GM21825 (cell line): ENCODE measurements around the gene RECK.

ENCODE experiments used
- ATAC-seq: cut with Tn5 transposase; IDR thresholded peaks from one replicate; pipeline ENCODE4 v1.9.1; 2021; ENCODE audit warnings: mild to moderate bottlenecking, moderate library complexity; ENCODE audit not compliant: unreplicated experiment

Gene RECK

DNA sequence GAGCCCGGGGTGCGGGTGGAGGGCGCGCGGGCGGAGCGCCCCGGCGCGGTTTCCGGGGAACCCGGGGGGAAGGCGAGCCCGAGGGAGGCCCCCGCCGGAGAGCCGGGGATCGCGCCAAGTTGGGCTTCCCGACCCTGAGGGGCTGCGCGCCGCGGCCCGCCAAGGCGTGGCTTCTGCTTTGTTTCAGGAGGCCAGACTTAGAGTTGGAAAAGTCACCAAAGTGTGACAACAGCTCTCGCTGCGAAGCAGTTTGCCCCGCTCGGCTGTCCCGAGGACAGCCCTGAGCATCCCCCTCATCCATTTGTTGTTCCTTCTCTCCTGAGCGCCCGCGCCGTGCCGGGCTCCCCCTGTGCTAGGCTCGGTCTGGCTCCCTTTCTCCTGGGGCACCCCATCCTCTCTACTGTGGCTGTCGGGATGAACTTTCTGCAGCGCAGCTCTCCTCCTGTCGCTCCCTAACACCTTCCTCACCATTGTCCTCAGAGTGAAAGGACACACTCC, 100.2 kb downstream of the RECK start:
- ATAC-seq = peak; percentile 45

DNA sequence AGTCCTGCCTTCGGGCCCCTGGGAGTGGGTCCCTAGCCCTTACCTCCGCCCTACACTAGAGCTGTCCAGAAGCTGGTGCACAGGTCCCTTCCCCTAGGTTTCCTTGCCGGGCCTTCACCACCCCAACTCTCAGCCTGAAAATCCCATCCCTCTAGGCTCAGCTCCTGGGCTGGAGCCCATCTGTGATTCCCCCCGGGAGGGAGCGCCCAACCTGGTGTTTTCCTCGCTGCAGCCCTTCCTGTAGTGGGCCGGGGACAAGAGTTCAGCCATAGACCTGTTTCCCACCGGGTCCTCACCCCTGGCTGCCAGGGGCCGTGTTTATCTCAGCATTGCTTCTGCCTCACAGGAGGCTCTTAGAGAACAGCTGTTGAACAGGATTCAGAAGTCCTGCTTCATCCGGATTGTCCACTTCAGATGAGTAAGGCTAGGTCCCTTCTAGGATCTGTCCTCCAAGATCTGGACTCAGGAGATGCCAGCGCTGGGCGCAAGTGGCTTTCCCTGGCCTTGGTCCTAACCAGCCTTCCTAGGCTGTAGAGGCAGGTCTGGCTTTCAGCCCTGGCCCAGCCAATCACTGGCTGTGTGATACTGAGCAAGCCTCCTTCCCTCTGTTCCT, 100.8 kb downstream of the RECK start:
- no peak for ATAC-seq

DNA sequence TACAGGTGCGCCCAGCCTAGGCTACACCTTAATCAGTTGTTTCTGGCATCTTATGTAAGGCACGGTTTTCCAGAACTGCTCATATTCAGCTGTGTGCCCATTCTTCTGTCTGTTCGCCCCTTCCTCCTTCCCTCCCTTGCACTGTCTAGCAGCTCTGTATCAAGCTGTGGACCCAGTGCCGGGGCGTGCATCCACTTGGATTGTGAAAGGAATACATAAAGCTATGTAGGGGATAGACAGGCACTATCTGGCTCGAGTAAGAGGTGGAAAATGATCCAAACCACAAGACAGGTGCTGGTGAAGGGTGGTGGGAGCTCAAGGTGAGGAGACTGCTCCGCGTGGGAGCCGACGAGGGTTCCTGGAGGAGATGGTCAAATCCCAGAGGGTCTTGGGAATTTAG, 101.8 kb downstream of the RECK start:
- no peak for ATAC-seq

DNA sequence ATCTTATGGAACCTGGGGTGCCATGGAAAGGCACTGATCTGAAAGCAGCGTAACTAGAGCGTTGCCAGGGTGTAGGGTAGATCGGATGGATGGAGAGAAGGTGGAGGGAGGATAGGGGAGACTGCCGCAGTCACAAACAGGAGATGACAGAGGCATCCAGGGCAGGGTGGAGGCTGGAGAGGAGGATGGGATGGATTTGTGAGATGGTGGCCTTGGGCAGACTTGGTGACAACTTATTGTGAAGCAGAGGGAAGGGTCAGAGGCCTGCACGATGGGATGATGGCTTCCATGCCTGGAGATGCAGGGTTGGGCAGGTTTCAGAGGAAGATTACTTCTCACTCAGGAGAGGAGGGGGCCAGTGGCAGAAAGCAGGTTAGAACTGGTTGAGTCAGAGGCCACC, 102.2 kb downstream of the RECK start:
- no peak for ATAC-seq

DNA sequence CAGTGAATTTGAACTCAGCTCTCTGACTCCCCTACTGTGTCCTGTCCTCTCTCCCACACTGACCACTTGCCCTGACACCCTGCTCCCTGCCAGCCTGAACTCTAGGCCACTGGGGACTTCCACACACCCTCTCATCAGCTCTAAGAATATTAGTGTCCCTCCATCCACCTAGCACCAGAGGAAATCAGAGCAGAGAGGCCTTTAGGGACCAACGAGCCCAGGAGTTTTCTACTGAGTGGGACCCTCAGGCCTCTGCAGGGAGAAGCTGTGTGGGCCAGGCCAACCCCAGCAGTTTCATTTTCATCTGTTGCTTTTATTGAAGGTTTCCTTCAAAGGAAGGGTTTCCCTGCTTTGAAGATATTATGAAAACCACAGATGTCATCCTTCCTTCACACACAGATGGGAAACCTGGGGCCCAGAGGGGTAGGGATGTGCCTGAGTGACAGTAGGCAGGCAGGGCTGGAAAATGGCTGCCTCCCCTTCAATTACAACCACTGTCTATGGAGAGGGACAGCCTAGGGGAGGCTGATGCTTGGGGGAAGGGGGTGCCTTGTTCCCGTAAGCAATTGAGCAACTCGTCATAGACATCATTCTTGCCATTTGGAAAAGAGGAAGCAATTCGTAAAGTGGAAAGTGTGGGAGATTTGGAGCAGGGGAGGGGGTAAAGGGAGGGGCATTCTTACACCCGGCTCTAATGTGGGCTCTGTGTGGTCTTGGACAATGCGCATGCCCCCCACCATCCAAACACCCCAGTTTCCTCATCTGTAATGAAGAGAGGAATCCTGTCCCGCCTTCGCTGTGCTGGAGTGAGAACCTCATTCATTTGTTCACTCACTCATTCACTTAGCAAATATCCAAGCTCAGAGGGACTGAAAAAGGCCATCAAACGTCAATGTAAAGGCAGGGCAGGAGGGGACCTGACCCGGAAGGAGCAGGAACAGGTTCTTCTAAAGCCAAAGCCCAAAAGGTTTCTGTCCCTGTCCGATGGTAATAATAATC, 103.7 kb downstream of the RECK start:
- no peak for ATAC-seq

DNA sequence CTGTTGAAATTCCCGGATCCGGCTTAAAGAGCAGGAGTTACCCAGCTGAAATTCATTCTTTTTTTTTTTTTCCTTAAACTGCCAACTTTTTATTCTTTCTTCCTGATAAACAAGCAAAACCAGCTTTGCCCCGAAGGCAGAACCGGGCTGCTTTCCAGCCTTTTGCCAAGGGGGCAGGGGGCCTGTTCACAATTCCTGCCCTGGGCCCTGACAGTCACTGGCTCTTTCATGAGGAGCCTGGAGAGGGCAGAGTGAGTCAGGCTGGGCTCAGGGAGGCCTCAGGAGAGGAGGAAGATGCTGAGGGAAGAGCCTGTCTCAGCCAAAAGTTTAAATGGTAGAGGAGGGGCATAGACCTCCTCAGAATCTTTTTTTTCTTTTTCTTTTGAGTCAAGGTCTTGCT, 104.6 kb downstream of the RECK start:
- ATAC-seq = no peak

DNA sequence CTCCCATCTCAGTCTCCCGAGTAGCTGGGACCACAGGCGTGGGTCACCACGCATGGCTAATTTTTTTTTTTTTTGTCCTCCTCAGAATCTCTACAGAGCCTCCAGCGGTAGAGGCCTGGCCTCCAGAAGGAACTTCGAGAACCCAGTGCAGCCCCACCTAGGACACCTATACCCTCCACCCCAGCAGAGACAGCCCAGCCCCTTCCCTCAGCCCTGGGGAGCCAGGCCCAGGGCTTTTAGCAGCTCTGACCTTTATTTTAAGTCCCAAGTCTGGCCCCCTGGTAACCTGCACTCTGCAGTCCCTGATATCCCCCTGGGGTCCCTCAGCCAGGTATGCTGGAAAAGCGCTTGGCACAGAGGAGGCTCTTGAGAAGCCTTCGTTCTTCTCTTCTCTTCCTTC, 105.0 kb downstream of the RECK start:
- ATAC-seq = no peak

DNA sequence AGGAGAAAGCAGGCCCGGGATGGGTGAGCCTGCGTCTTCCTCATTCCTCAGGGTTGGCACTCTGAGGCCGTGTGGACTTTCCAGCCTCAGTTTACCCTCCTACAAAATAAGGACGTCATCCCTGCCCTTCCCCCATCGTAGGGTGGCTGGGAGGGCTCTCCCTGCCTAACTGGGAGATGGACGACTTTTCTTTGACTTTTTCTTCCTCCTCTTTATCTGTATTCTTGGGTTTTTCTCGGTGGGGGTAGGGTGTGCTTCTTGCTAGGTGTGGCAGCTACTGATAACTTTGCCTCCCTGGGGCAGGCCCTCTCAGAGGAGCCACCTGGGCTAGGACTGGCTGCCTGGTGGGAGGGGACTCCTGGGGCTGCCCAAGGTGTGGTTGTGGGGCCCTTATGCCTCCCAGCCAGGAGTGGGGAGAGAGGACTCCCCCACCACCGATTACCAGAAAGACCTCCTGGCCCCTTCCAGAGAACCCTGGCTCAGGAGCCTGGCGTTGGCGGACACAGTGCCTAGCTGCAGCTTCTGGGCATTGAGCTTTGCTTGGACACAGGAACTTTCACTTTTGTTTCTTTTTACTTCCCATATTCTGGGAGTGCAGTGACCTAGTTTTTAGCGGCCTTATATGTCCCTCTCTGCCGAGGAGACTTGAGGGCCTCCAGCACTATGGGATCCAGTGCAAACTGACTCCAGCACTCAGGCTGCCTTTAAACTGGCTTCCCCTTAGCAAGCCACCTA, 106.0 kb downstream of the RECK start:
- ATAC-seq = no peak

DNA sequence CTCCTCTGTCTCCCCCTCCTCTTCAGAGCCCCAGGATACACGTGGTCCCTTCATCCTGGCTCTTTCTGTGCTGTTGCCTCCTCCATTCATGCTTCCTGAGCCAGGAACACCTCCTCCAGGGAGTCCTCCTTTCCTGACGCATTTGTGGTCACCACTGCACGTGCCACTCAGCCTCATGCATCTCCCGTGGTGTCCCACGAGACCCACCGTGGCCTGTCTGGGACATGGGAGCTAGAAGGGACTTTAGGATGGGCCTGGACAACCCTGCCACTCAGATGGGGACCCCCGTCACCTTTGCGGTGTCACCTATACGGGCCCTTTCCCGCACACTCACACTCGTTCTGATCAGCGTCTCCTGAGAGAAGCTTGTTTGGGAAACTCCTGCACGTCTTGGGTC, 106.5 kb downstream of the RECK start:
- ATAC-seq = no peak

DNA sequence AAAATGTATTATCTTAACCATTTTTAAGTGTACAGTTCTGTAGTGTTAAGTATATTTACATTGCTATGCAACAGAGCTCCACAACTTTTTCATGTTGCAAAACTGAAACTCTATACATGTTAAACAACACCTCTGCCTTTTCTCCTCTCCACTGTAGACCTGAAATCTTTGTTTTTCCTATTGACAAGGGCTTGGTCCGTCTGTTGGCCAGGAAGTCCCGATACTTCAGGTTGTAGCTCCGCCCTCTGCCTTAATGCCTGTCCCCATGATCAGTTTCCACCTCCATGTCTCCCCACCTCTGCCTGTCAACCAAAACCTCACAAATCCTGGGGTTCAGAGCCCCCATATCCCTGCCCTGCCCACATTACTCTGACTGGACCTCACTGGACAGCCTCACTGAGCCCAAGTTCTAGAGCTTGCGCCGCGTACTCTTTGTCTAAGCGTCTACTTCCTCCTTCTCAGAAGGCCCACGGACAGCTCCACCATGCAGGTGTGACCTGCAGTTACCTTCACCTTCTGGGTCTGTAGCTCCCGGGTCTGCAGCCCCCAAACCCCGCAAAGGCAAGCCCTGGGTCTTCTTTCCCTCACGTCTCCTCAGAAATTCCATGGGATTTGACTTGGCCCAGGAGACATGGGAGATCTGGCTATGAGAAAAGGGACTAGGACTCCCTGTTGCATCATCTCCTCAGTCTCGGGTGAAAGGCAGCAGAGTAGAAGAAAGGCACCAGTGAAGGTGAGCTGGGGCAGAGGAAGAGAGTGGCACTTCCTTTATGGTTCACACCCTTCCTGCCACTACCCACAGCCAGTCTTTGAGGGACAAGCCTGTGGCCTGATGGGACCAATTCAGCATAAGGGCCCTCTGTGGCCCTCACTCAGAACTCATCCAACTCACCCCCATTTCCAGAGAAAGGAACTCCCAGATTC, 107.9 kb downstream of the RECK start:
- no peak for ATAC-seq

DNA sequence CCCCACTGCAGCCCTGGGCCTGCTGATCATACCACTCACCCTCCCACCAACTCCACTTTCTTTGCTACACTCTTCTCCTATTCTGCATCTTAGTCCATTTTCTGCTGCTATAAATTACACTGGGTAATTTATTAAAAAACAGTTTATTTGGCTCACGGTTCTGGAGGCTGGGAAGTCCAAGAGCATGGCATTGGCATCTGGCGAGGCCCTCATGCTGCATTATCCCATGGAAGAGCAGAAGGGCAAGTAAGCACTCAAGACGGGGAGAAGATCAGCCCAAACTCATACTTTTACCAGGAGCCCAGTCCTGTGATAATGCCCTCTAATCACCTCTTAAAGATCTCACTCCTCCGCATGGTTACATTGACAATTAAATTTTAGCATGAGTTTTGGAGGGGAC, 109.3 kb downstream of the RECK start:
- ATAC-seq = no peak

DNA sequence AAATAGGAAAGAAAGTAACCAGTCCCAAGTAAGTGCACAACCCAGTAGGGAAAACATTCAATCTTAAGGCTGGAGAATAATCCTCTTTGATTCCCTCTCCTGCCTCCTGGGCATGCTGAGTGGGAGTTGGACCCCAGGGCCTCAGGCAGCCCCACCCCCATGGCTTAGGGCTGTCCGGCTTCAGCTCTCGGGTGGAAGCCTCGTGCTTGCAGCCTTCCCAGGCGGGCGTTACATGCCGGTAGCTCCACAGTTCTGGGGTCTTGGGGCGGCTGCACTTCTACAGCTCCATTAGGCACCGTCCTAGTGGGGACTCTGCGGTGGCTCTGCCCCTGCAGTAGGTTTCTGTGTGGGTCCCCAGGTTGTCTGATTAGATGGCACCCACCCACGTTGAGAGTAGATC, 109.9 kb downstream of the RECK start:
- no peak for ATAC-seq

DNA sequence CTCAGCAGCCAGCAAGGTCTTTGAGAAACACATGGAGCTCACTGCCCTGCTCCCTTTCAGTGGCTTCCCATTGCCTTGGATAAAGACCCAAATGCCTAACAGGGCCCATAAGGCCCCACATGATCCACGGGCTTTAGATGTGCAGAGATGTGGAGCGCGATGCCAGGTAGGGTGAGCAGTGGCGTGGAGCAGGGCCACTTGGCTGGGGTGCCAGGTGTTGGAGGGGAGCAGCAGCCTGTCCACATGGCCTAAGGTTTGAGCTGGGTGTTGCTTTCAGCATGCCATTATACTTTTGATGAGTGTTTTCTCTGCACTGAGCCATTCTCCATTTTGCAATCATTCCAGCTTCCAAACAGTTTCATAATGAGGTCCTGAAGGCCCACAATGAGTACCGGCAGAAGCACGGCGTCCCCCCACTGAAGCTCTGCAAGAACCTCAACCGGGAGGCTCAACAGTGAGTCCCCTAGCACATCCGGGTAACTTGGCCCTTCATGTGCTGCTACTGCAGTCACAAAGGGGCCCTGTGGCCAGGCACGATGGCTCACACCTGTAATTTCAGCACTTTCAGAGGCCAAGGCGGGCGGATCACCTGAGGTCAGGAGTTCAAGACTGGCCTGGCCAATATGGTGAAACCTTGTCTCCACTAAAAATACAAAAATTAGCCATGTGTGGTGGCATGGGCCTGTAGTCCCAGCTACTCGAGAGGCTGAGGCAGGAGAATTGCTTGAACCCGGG, 110.9 kb downstream of the RECK start:
- no peak for ATAC-seq

DNA sequence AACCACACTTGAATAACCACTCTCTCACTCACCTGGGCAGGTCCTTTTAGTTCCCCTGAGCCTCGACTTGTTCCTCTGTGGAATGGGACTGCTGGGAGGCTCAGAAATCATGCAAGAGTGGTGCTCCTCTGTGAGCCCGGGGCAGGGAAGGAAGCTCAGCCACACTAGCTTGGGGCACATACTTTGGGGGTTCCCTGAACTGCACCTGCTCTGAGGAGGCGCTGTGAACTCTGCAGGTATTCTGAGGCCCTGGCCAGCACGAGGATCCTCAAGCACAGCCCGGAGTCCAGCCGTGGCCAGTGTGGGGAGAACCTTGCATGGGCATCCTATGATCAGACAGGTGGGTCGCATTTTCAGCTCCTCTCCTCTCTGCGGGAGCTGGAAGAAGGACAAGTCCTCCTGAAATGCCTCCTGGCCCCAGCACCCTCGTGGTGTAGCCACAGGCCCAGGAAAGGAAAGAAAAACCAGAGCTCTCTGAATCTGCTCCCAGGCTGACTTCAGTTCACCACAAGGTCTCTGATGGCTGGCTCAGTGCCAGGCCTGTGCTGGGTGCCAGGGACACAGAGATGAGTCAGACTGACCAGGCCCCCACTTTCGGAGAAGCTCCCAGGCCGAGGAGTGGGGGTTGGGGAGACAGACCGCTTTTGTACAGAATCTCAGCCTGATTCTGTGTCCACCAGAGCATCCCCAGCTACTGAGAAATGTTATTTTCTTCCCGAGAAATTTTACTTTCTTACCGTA, 111.8 kb downstream of the RECK start:
- ATAC-seq = peak; percentile 36

DNA sequence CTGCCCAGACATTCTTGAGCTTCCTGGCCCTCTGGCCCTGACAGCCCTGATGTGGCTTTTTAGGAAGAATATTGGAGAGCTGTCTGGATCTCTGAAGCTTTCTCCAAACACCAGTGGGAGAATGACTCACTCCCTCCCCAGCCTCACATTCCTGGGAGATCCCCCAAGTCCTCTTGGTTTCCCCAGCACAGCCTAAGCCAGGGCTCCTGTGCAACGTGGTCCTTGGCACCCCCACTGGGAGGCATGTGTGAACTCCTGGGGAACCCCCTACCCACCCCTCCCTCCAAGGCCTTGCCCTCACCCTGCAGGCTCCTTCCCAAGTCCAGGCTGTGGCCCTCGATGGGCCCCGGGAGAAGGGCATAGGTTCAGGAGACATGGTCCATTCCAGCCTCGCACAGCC, 112.5 kb downstream of the RECK start:
- no peak for ATAC-seq

DNA sequence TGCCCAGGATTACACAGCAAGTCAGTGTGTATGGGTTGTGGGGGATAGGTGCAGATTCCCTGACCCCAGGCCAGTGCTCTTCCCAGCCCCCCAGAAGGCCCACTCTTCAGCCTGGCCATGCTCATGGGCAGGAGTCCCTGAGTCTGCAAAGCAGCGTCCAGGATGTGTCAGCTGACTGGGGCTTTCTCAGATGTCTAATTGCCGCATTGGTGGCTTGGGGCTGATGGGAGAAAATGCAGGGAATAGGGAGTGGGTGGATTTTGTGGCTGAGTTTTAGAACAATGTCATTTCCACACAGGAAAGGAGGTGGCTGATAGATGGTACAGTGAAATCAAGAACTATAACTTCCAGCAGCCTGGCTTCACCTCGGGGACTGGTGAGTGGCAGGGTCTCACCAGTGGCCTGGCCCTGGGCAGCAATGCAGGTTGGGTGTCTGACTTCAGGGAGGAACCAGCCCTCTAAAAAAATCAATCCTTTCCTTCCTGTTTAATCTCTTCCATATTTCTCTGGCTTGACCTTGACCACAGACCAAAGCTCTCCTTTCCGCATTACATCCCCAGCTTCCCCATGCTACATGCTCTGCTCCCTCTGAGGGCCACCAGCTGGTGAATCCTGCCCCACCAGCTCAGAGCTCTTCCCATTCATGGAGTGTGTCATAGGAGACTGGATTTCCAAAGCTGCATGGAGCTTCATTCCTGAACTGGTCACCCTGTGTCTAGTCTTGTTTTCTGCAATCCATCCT, 114.0 kb downstream of the RECK start:
- ATAC-seq = no peak

DNA sequence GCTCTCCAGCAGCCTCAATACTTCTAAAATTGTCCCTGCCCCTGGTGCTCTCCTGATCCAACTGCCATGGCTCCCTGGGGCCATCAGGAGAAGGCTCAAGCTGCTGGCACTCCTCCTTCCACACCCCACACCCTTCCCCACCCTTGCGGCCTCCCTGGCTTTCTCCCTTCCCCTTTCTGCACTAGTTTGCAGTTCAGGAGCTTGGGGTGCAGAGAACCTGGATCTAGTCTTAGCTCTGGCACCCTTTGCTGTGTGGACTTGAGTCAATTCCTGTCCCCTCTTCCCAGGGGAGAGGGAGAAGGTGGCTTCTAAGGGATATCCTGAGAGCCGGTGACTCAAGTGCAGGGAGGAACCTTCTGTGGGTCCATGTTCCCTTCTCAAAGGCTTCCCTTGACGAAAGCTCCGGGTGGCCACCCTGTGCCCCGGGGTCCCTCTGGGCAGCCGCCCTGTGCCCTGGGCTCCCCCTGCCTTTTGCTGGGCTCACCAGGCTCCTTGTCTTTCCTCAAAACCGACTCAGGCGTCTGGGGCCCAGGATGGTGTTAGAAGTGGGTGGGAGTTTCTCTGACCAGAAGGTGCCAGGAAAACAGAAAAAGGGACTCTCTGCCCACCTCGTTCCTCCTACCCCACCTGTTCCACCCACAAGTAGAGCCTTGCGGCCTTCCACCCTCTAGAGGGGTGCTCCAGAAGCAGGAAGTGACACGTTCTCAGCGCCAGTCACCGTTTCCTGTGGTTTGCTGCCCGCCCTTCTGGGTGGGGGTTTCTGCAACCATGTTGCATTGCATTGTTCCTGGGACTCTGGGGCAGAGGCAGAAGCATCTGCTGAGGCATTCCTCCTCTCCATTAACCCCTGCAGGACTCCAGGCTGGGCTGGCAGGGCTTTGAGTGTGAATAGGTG, 114.8 kb downstream of the RECK start:
- ATAC-seq = peak; percentile 72
